ENCODE results near the gene CD244. TPM values are rescaled to one million over a fixed set of nuclear protein-coding genes. Genes with fewer than 3 reads are reported as not detected.

Gene CD244
- total RNA-seq, 2 donors from 2014 or later, result 0.55 to 1.1 TPM

DNA sequence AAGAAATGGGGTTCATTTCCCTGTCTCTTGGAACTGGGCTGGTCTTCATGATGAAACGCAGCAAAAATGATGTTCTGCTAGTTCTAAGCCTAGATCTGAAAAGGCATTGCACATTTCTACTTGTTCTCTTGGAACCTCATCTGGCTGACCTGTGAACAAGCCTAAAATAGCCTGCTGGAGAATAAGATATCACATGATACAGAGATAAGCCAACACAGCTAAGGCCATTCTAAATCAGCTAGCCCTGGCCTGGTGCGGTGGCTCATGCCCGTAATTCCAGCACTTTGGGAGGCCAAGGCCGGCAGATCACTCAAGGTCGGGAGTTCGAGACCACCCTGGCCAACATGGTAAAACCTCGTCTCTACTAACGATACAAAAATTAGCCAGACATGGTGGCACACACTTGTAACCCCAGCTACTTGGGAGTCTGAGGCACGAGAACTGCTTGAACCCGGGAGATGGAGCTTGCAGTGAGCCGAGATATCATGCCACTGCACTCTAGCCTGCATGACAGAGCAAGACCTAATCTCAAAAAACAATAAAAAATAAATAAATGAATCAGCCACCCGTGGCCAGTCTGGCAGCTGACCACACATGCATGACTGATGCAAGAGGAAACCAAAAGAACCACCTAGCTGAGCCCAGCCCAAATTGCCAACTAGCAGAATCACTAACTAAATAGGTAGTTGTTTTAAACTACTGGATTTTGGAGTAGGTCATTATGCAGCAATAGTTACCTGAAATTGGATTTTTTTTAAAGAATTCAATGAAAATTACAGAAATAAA, 18.0 kb downstream of the CD244 start:
- Histone ChIP-seq H3K27ac (no peak overlapping the region), H3K27me3 (replicated peaks; ENCODE audit: insufficient read depth) (no peaks in the 10 kb centered on the region), H3K4me1 (replicated peaks) (no peaks in the 10 kb centered on the region), H3K9me3 (no peaks in the 10 kb centered on the region), H3K4me3 (no peak overlapping the region), H3K36me3 (no peaks in the 10 kb centered on the region)
- intact Hi-C loops (cut with DNase I), result no loop called here
- no peak for DNase-seq (ENCODE audit: low spot score)
- WGBS, result 93% methylated on average over 12 of the region's 12 CpGs
- TF ChIP-seq POLR2AphosphoS5 (IDR thresholded peaks at IDR 0.05) (no peak), POLR2A (IDR thresholded peaks at IDR 0.05) (no peak)
- TF ChIP-seq, protein P1, sequence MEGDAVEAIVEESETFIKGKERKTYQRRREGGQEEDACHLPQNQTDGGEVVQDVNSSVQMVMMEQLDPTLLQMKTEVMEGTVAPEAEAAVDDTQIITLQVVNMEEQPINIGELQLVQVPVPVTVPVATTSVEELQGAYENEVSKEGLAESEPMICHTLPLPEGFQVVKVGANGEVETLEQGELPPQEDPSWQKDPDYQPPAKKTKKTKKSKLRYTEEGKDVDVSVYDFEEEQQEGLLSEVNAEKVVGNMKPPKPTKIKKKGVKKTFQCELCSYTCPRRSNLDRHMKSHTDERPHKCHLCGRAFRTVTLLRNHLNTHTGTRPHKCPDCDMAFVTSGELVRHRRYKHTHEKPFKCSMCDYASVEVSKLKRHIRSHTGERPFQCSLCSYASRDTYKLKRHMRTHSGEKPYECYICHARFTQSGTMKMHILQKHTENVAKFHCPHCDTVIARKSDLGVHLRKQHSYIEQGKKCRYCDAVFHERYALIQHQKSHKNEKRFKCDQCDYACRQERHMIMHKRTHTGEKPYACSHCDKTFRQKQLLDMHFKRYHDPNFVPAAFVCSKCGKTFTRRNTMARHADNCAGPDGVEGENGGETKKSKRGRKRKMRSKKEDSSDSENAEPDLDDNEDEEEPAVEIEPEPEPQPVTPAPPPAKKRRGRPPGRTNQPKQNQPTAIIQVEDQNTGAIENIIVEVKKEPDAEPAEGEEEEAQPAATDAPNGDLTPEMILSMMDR (IDR thresholded peaks at IDR 0.05), result no peak

DNA sequence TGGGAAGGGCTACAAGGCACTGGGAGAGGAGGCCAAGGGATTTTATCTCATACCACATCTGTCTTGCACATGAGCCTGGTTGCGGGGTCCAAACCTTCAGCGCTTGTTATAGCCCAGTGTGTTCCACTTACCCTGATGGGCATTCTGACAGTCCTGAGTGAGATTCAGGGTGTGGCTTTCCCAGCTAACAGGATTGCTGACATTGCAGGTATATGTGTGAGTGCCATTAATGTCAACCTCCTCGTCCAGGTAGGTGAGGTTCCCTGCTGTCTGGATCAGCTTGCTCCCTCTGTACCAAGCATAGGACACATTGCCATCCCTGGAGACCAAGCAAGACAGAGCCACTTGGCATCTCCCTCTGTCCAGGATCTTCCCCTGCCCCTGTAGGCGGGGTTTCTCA, 21.6 kb downstream of the CD244 start:
- no peaks in the 10 kb centered on the region for H3K36me3 ChIP-seq

DNA sequence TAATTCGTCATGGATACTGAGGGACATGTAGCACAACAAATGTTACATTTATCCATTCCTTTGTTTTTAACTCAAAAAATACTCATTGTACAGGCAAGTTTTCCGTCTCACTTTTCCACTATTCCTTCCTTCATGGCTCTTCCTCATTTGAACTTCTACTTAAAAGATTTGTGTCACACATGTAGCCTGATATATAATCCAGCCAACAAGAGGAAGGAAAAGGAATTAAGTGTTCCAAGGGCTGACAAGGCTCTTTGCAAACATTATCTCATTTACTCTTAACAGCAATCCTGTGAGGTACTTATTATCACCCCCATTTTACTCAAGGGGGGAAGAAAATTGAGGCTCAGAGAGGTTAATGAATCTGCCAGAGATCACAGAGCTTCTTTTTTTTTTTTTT, 22.9 kb downstream of the CD244 start:
- Histone ChIP-seq H3K4me3 (no peak overlapping the region), H3K27me3 (replicated peaks; ENCODE audit: insufficient read depth) (no peaks in the 10 kb centered on the region), H3K36me3 (no peaks in the 10 kb centered on the region), H3K4me1 (replicated peaks) (no peaks in the 10 kb centered on the region), H3K9me3 (no peaks in the 10 kb centered on the region), H3K27ac (no peak overlapping the region)
- TF ChIP-seq, protein P1 (IDR thresholded peaks at IDR 0.05), result no peak
- TF ChIP-seq POLR2A (IDR thresholded peaks at IDR 0.05) (no peak), POLR2AphosphoS5 (IDR thresholded peaks at IDR 0.05) (no peak)
- no peak for DNase-seq (ENCODE audit: low spot score)
- intact Hi-C loops (cut with DNase I), result loop anchor here (5.0 kb wide), 1 partner anchor 113 kb away; the partner anchor contains the start of gene ITLN2
- 84% methylated on average over 2 of the region's 2 CpGs for WGBS

More for the DNA sequence above, 21.6 kb downstream of the CD244 start:
- H3K27ac ChIP-seq, result no peak overlapping the region
- H3K27me3 ChIP-seq (replicated peaks; ENCODE audit: insufficient read depth), result no peaks in the 10 kb centered on the region
- no peaks in the 10 kb centered on the region for H3K4me1 ChIP-seq (replicated peaks)
- TF ChIP-seq POLR2A (IDR thresholded peaks at IDR 0.05) (no peak), POLR2AphosphoS5 (IDR thresholded peaks at IDR 0.05) (no peak)
- TF ChIP-seq, protein P1 (IDR thresholded peaks at IDR 0.05), result no peak
- intact Hi-C loops (cut with DNase I), result no loop called here
- H3K4me3 ChIP-seq, result no peak overlapping the region
- WGBS, result 94% methylated on average over 4 of the region's 4 CpGs
- H3K9me3 ChIP-seq, result no peaks in the 10 kb centered on the region
- no peak for DNase-seq (ENCODE audit: low spot score)

DNA sequence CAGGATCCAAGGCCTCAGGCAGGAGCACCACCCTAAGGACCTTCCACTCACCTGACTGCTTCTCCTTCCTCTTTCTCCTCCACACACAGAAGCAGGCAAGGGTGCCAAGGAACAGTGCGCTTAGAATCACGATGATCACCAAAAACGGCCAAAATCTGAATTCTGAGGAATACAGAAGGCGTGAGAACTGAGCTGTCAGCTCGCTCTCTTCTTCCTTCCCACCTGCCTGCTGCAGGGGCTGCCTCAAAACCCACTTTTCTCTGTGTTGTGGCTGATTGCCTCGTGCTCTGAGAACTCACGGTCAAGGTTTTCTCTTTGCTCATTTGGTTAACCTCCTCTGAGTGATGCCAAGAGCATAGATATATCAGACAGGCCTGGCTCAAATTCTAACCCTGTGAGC, 23.8 kb downstream of the CD244 start:
- H3K4me3 ChIP-seq, result no peak overlapping the region
- TF ChIP-seq, protein P1 (IDR thresholded peaks at IDR 0.05), result no peak
- no peak for TF ChIP-seq POLR2AphosphoS5 (IDR thresholded peaks at IDR 0.05)
- TF ChIP-seq POLR2A (IDR thresholded peaks at IDR 0.05), result no peak
- H3K4me1 ChIP-seq (replicated peaks), result no peaks in the 10 kb centered on the region
- H3K27me3 ChIP-seq (replicated peaks; ENCODE audit: insufficient read depth), result no peaks in the 10 kb centered on the region
- no peak overlapping the region for H3K27ac ChIP-seq
- WGBS, result 85% methylated on average over 7 of the region's 7 CpGs
- H3K36me3 ChIP-seq, result no peaks in the 10 kb centered on the region
- no peak for DNase-seq (ENCODE audit: low spot score)
- H3K9me3 ChIP-seq, result no peaks in the 10 kb centered on the region
- intact Hi-C loops (cut with DNase I), result loop anchor here (5.0 kb wide), 1 partner anchor 113 kb away; the partner anchor contains the start of gene ITLN2
